Panc1 (cell line): ENCODE results near the gene TAS2R1.

Source experiments
- SIN3A ChIP-seq: IDR thresholded peaks from 2 replicates; pipeline ENCODE4 v1.6.1; 2012; ENCODE audit warnings: low read depth, mild to moderate bottlenecking, low read length, moderate library complexity, borderline replicate concordance; ENCODE audit not compliant: insufficient read depth
- TF ChIP-seq, protein P1 (sequence below): fragments of 450-650 bp; IDR thresholded peaks from 2 replicates; pipeline ENCODE4 v1.5.1; 2017; ENCODE audit warnings: mild to moderate bottlenecking

DNA sequence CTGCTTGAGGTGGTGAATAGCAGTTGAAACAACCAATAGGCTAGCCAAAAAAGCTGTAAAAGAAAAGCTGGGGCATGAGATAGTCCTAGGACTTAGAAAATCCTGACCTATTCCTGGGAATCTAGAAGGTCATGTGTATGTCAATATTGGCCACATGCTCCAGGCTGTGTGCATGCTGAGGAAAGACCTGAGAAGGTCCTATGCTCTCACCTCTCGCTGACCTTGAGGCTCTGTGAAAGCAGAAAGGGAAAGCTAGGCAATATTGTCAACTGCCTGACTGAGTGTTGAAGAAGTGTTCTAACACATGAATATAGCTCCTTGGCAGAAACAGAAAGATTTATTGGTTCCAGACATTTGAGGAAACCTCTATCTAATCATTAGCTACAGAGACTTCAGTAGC is 19.8 kb downstream of the TAS2R1 start:
- TF ChIP-seq, protein P1, sequence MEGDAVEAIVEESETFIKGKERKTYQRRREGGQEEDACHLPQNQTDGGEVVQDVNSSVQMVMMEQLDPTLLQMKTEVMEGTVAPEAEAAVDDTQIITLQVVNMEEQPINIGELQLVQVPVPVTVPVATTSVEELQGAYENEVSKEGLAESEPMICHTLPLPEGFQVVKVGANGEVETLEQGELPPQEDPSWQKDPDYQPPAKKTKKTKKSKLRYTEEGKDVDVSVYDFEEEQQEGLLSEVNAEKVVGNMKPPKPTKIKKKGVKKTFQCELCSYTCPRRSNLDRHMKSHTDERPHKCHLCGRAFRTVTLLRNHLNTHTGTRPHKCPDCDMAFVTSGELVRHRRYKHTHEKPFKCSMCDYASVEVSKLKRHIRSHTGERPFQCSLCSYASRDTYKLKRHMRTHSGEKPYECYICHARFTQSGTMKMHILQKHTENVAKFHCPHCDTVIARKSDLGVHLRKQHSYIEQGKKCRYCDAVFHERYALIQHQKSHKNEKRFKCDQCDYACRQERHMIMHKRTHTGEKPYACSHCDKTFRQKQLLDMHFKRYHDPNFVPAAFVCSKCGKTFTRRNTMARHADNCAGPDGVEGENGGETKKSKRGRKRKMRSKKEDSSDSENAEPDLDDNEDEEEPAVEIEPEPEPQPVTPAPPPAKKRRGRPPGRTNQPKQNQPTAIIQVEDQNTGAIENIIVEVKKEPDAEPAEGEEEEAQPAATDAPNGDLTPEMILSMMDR, result no peak
- no peak for TF ChIP-seq SIN3A
